Thoracic aorta (tissue), 2 donors: ENCODE results near the gene EEF2K. TPM values are rescaled to one million over a fixed set of nuclear protein-coding genes. Genes with fewer than 3 reads are reported as not detected.
A peak's percentile ranks its signal among the peaks of the same experiment; 100 is the strongest.

Experiments used
- ATAC-seq: fragments of 150-250 bp; one replicate; pipeline ENCODE4 v1.8.0; 2017; ENCODE audit warnings: low read depth; ENCODE audit not compliant: insufficient number of reproducible peaks, low FRiP score
- DNase-seq: peaks from one replicate; pipeline ENCODE4 v3.0.0-alpha.2; 2020; ENCODE audit warnings: low spot score
- H3K27ac ChIP-seq, 2 donors: fragments of 200-600 bp; sonication (generic); 1 replicate in 1 of 2; 2 replicates in 1 of 2; pipeline ENCODE4 v1.5.1; 2016; ENCODE audit warnings: mild to moderate bottlenecking in 2 of 2, moderate library complexity in 2 of 2
- H3K27me3 ChIP-seq: fragments of 200-600 bp; sonication (generic); replicated peaks from 2 replicates; pipeline ENCODE4 v1.6.0; 2016; ENCODE audit warnings: mild to moderate bottlenecking; ENCODE audit not compliant: insufficient read depth
- H3K36me3 ChIP-seq: fragments of 200-600 bp; sonication (generic); one replicate; pipeline ENCODE4 v1.5.1; 2016
- H3K4me1 ChIP-seq, 2 donors: fragments of 200-600 bp; sonication (generic); 1 replicate in 1 of 2; 2 replicates in 1 of 2; pipeline versions ENCODE4 v1.5.1 to v1.6.0; 2016; ENCODE audit warnings: low read depth in 2 of 2, mild to moderate bottlenecking in 1 of 2; ENCODE audit not compliant: control insufficient read depth in 1 of 2
- H3K4me3 ChIP-seq: fragments of 200-600 bp; sonication (generic); 2 replicates; pipeline ENCODE4 v1.5.1; 2016; ENCODE audit warnings: mild to moderate bottlenecking
- H3K9me3 ChIP-seq: fragments of 200-600 bp; sonication (generic); 2 replicates; pipeline ENCODE4 v1.5.1; 2016
- total RNA-seq, 2 donors: library from RNA; depleted of rRNA; stranded (reverse); fragments of >200 nt; gene quantifications; one replicate each; pipeline versions ENCODE4 v1.1.0 to v1.2.3, GENCODE V29; 2016
- TF ChIP-seq, protein P1 (sequence below): fragments of 200-600 bp; sonication (generic); IDR thresholded peaks from one replicate; pipeline ENCODE4 v1.5.1; 2019; ENCODE audit warnings: antibody characterized with exemption

The EEF2K gene
- total RNA-seq, 2 donors from 2014 or later: 35.1 to 38.2 TPM

- peak overlapping the region; percentile 93 for H3K4me3 ChIP-seq
- H3K9me3 ChIP-seq: no peaks in the 10 kb centered on the region
- no peak overlapping the region for H3K27ac ChIP-seq
- peaks cover 0 to 27% of the 10 kb centered on the region in 2 donors for H3K4me1 ChIP-seq
- no peaks in the 10 kb centered on the region for H3K27me3 ChIP-seq
- ATAC-seq (peak; percentile 0), DNase-seq (no peak)
- no peaks in the 10 kb centered on the region for H3K36me3 ChIP-seq
- TF ChIP-seq, protein P1, sequence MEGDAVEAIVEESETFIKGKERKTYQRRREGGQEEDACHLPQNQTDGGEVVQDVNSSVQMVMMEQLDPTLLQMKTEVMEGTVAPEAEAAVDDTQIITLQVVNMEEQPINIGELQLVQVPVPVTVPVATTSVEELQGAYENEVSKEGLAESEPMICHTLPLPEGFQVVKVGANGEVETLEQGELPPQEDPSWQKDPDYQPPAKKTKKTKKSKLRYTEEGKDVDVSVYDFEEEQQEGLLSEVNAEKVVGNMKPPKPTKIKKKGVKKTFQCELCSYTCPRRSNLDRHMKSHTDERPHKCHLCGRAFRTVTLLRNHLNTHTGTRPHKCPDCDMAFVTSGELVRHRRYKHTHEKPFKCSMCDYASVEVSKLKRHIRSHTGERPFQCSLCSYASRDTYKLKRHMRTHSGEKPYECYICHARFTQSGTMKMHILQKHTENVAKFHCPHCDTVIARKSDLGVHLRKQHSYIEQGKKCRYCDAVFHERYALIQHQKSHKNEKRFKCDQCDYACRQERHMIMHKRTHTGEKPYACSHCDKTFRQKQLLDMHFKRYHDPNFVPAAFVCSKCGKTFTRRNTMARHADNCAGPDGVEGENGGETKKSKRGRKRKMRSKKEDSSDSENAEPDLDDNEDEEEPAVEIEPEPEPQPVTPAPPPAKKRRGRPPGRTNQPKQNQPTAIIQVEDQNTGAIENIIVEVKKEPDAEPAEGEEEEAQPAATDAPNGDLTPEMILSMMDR: no peak
Observed at GRCh38 chr16:22296225-22297113, 90.4 kb downstream of the EEF2K start.

DNA sequence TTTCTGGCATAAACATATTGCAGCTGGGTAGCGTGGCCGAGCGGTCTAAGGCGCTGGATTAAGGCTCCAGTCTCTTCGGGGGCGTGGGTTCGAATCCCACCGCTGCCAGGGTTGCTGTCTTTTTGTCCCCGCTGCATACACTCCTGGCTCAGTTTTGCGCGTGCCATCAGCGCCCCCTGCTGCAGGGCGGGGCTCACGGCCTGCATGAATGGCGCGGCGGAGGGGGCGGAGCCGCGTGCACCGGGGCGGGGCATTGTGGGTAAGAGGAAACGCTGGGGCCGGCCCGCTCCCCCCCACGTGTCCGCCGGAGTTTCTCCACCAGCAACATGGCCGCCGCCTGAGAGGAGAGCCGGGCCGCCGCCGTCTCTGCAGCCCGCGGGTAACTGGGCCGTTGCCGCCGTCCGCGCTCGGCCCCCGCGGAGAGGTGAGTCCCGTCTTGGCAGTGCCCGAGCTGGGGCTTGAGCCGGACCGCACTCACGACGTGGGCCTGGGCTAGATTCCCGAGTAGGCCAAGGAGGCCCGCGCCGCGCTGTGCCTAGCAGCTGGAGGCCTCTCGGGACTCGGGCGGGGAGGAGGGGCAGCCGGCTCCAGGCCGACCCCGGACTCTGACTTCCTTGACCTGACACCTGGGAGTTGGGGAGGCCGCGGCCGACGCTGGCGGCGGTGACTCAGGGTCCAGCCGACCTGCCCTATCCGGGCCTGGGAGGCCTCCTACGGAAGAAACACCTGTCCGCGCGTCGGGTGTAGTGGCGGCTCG is 91.2 kb downstream of the EEF2K start, which contains the start of gene POLR3E:
POLR3E (plus strand) TSS at position 296 of the 757 bp plus-strand sequence. CDS start 5,560 bp downstream, outside the sequence.
- Histone ChIP-seq H3K4me3 (peak within 1 kb of the TSS; percentile 93), H3K27me3 (no peaks in the 10 kb centered on the region), H3K9me3 (no peaks in the 10 kb centered on the region), H3K27ac (peak within 1 kb of the TSS; percentile 88 to 90), H3K36me3 (no peaks in the 10 kb centered on the region), H3K4me1 (peaks cover 0 to 21% of the 10 kb centered on the region in 2 donors)
- TF ChIP-seq, protein P1: peak; percentile 75
- ATAC-seq (peak; percentile 75), DNase-seq (peak; percentile 97)

DNA sequence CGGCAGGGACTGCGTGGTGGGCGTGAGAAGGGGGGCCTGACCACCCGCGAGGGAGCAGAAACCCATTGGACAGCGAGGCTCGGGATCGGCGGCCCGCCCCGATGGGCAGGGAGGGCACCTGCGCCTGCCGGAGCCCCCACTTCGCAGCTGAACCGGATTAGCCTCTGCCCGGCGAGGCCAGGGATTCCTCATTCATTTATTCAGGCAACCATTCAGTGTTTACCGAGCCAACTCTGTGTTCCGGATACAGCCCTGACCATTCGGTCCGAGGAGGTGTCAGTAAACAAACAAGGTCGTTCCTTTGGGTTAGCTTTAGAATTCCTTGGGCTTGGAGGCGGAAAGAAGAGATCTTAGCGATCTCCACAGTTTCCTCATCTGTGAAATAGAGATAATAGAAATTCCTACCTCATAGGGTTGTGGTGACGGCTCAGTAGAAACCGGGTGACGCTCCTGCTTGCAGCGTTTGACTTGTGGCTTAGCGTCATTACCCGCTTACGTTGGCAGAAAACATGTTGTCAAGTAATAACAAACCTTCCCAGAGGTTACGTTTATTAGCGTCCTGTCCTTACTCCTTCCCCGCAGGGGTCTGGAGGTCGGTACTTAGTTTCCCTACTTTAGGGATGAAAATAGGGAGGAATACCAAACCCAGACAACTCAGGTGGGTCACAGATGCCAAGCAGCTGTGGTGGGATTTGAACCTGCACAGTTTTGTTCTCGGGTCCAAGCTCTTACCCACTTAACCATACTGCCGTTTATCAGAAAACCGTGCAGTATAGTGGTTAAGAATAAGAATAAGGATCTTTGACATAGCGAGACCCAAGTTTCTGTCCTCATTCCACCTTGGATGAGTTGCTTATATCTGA is 92.0 kb downstream of the EEF2K start:
- Histone ChIP-seq H3K27me3 (no peaks in the 10 kb centered on the region), H3K9me3 (no peaks in the 10 kb centered on the region), H3K4me1 (peaks cover 0 to 21% of the 10 kb centered on the region in 2 donors), H3K27ac (peak overlapping the region; percentile 88 to 90), H3K36me3 (no peaks in the 10 kb centered on the region), H3K4me3 (peak overlapping the region; percentile 93)
- TF ChIP-seq, protein P1: no peak
- peak; percentile 19 for DNase-seq
- peak; percentile 56 for ATAC-seq

DNA sequence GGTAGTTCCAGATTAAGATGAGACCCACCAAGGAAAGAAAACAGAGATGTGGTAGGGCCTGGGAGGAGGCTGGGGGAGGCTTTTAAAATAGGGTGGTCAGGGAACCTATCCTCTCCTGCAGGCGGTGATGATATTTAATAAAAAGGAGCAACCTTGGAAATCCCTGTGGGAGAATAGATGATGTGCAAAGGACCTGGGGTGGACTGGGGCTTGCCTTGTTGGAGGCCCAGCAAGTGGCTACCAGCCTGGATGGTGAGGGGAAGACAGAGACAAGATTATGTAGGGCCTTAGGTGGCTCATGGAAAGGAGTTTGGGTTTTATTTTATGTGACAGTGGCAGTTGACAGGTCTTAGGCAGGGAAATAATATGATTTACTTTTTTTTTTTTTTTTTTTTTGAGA is 93.0 kb downstream of the EEF2K start:
- Histone ChIP-seq H3K27ac (peak overlapping the region; percentile 47 to 90), H3K9me3 (no peaks in the 10 kb centered on the region), H3K27me3 (no peaks in the 10 kb centered on the region), H3K36me3 (no peaks in the 10 kb centered on the region), H3K4me1 (peaks cover 0 to 21% of the 10 kb centered on the region in 2 donors), H3K4me3 (no peak overlapping the region)
- TF ChIP-seq, protein P1: no peak
- DNase-seq: no peak
- ATAC-seq: no peak
